Stimulated activated CD4-positive, alpha-beta T cell treated with anti-CD3 and anti-CD28 coated beads, TNF-alpha, amount 100 ng/mL, for 4 hours (primary cell): Measurements from ENCODE around the gene SESTD1.
A peak's percentile ranks its signal among the peaks of the same experiment; 100 is the strongest.
"Not testable (repeated sequence)": the region's sequence is repeated elsewhere in the genome, so short reads cannot be mapped to it uniquely, and the experiment has no call there.

ENCODE experiments used
- DNase-seq, 3 experiments: peaks; one replicate each; pipeline ENCODE4 v3.0.0-alpha.2; 2020; ENCODE audit warnings: low read depth in 3 of 3

The SESTD1 gene

DNA sequence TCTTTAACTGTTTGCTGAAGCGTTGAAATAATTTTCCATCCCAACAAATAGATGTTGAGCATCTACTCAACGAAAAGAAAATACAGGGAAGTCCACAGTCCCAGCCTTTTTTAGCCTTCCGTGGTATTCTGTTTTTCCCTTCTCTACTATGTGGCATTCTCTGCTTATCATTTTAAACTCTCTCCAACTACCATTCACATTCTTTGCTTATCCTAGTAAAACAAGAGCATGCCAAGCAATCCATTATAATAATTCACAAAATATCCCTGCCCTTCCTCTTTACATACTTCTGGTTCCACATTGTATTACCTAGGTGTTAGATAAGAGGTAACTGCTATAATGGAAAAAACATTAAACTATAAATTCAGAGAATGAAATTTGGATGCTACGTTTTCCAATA lies 1.6 kb upstream of the SESTD1 start:
- DNase-seq: no peak

DNA sequence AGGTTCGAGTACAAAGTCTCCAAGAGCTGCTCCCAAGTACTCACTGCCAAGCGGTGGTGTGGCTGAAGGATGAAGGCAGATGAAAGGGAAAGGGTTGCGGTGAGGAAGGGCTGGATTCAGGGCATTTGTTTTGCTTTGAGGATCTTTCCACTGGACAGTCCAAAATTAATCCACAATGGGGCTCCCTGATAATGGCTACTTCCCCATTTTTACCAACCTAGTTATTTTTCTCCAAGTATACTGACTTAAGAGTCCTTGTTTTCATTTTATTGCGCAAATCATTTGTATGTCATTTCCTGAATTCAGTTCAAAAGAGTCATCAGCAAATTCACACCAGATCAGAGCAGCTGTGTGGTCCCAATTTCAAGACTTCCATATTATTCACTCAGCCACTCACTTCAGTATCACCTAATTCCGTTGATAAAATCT lies 464 bp upstream of the SESTD1 start:
- DNase-seq: no peak

DNA sequence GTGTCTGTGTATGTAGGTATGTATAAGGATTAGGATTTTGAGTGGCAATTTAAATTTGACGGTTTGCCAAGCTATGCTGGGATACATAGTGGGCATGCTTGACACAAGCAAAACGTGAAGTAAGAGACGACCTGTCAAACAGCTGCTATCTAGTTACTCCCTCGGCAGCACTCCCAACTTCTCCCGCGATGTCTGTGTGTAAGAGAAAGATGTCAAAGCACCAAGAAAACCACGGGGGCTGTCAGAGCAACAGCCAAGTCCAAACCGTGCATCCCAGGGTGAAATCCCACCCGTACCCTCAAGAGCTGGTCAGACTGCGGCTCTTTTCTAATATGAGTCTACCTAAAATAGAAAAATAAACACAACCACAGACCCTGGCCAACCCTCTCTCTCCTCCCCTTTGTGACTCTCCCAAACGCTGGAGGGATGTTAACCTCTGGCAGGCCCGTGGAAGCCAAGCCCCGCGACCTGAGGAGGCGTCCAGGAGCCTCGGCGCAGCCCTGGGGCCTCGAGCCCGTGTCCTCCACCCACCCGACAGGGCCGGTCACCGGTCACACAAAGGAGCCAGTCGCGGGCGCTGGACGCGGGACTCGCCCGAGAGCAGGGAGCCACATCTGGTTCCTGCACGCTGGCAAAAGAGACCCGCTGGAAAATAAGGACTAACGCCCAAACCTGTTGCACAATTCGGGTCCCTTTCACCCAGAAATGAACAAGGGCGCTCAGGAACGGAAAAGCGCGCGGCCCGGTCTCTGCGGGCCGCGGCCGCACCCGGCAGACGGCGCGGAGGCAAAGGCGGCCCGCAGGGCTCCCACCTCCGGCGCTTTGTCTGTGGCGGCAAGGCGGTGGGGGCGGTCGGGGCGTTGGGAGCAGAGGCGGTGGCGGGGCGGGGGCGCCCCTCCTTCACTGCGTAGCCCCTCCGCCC lies 925 bp downstream of the SESTD1 start:
- peak in 1 of 3 experiments; percentile 12 for DNase-seq

DNA sequence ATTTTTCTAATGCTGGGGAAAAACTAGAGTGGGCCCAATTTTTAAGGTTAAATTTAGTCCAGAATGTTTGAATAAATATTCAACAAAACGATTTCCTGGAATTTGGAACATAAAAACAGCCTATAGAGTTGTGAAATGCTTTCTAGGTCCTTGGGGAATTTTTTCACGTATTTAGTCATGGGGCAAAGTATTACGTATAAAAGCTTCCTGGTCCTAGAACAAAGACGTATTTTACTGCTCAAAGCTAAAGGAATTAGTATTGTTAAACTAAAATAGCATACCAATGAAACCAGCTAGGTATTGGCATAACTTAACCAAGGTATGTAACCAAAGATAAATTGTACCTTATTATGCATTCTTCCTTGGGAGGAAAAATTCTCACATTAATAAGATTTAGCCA lies 1.6 kb downstream of the SESTD1 start:
- no peak for DNase-seq

DNA sequence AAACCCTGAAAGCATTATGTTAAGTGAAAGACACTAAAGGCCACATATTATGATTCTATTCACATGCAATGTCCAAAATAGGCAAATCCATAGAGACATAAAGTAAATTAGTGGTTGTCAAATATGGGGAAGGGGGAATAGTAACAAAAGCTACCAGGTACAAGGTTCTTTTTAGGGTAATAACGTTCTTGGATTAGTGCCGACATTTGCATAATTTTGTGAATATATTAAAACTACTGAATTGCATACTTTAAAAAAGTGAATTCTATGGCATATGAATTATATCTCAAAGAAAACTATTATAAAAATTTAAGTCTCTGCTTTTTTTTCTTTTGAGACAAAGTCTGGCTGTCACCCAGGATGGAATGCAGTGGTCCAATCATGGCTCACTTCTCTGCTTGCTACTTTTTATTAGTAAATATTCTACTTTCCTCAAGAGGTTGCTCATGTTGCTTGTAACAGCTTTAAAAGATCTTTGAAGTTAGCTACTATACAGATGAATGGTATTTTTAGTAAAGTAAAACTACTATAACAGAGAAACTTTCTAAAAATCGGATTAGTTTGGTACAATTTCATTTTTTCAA lies 2.5 kb downstream of the SESTD1 start:
- no peak for DNase-seq

DNA sequence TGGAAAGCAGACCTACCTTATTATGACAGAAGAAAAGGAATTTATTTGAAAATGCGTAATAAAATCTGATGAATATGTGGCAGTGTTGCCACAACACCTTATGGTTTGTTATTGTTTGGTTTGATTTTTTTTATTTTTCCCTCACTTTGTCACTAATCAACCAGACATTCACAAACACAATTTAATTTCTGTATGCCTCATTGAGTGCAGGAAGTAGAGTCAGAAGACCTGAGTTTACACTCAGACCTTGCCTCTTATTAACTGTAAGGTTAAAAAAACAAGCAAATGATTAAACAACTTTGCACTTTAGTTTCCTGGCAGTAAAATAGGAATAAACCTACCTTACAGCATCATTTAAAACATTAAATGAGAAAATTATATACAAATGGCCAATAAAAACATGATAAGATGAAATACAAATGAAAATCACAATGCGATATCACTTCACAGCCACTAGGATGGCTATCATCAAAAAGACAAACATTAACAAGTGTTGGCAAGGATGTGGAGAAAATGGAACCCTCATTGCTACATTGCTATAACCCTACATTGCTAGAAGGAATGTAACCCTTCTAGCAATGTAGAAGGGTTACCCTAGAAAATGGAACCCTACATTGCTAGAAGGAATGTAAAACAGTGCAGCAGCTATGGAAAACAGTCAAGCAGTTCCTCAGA lies 3.3 kb downstream of the SESTD1 start:
- DNase-seq: no peak

DNA sequence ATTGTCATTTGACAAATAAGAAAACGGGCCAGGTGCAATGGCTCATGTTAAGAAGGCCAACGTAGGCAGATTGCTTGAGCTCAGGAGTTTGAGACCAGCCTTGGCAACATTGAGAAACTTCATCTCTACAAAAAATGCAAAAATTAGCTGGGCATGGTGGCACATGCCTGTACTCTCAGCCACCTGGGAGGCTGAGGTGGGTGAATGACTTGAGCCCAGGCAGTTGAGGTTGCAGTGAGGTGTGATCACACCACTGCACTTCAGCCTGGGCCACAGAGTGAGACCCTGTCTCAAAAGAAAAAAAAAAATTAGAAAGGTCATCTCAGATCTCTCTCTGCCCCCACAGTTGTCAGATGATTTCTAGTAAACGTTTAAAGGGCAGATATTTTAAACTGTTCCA lies 4.4 kb downstream of the SESTD1 start:
- DNase-seq: no peak

DNA sequence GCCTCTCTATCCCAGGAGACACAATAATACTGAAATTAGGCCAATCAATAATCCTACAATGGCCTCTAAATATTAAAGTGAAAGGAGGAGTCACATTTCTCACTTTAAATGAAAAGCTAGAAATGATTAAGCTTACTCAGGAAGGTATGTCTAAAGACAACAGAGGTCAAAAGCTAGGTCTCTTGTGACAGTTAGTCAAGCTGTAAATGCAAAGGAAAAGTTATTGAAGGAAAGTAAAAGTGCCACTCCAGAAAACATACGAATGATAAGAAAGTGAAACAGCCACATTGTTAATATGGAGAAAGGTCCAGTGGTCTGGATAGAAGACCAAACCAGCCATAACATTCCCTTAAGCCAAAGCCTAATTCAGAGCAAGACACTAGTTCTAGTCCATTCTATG lies 9.5 kb downstream of the SESTD1 start:
- no peak for DNase-seq

DNA sequence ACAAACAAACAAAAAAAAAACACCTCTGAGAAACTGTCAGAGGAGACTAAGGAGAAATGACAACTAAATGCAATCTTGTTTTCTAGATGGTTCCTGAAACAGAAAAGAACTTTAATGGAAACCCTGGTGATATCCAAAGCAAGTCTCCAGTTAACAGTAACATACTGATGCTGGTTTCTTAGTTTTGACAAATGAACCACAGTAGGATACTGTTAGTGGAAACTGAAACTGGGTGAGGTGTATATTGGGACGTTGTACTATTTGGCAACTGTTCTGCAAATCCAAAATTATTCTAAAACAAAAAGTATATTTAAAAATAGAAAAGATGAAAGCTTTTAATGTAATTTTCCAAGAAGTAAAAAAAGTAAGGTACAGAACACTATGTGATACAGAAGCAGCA lies 11.4 kb downstream of the SESTD1 start:
- no peak for DNase-seq

DNA sequence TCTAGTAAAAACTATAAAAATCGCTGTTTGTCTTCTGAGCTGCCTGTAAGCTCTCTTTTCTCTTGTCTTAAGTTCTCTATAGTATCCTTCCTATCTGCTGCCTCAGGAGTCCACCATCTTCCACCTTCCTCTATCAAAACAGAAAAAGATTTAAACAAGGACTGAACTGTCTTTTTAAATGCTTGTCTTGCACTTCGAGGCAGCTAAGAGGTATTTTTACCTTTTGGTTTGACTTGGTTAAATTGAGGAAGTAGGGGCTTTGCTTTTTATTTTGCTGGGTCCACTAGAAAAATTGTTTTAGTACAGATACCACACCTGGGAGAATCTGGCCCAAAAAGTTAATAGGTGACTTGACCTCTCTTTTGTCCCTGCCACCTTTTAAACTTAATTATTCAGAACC lies 12.2 kb downstream of the SESTD1 start:
- DNase-seq: no peak

DNA sequence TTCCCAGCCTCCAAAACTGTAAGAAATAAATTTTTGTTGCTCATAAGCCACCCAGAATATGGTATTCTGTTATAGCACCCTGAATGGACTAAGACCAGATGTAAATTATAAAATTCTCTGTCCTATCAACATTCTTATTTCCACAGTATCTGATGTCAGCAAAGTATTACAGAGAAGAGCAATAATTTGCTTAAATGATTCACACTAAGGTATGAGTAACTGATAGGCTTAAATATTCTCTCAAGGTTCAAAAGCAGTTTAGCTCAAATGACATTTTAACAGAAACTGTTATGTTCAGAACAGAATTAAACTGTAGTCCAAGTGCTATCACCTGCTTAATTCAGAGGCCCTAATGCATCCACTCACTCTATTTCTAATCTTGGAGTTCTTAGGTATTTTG lies 12.8 kb downstream of the SESTD1 start:
- no peak for DNase-seq

DNA sequence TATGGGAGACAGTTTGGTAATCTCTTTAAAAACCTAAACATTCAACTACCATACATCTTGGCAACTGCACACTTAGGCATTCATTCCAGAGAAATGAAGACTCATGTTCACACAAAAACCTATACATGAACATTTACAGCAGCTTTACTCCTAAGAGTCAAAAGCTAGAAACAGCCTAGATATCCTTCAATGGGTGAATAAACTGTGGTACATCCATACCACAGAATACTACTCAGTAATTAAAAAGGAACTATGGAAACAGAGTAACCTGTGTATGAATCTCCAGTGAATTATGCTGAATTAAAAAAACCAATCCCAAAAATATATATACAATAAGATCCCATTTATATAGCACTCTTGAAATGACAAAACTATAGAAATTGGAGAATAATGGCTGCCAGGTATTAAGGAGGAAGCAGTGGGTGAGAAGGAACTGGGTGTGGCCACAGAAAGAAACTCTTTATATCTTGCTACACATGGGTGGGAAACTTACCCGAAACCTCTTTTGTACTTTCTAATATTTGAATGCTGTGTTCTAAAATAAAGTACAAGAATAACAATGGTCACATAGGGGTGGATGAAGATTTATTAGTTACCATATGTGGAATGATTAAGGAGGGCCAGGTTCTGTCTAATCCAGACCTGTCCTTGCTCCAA lies 13.7 kb downstream of the SESTD1 start:
- no peak for DNase-seq

DNA sequence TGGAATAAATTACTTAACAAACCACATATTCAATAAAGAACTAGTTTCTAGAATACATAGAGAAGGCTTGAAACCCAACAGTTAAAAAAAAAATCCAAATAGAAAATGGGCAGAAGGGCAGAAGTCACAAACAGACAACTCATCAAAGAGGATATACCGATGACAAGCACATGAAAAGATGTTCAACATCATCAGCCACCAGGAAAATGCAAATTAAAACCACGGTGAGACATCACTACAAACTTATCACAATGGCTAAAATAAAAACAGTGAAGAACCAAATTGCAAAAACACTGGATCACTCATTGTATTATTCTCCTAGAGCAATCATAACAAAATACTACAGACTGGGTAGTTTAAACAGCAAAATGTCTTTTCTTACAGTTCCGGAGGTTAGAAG lies 14.5 kb downstream of the SESTD1 start:
- no peak for DNase-seq

DNA sequence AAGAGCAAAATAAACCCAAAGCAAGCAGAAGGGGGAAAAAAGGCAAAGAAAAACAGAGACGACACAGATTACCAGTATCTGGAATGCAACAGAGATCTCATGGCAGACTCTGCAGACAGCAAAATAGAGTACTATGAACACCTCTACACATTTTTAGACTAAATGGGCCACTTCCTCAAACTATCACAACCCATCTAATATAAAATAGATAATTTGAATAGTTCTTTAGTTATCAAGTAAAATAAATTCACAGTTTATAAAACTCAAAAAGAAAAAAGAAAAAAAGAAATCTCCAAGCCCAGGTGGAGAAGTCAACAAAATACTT lies 16.6 kb downstream of the SESTD1 start:
- DNase-seq: no peak

DNA sequence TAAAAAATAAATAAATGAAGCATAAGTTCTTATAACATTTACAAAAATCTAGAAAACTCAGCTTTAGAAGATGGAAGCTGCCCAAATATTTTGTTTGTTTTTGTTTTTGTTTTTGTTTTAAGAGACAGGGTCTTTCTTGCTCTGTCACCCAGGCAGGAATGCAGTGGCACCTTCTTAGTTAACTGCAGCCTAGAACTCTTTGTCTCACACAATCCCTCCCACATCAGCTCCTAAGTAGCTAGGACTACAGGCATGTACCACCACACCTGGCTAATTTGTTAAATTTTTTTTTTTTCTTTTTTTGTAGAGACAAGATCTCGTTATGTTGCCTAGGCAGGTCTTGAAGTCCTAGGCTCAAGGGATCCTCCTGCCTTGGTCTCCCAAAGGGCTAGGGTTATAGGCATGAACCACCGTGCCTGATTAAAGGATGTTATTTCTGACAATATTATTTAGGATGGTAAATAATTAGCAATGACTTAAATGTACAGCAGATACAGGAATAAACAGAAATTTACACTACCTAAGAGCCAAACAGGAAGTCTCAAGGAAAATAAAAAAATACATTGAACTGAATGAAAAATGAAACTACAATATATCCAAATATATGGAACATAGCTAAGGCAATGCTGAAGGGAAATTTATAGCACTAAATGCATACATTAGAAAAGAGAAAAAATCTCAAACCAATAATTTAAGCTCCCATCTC lies 17.2 kb downstream of the SESTD1 start:
- DNase-seq: no peak

DNA sequence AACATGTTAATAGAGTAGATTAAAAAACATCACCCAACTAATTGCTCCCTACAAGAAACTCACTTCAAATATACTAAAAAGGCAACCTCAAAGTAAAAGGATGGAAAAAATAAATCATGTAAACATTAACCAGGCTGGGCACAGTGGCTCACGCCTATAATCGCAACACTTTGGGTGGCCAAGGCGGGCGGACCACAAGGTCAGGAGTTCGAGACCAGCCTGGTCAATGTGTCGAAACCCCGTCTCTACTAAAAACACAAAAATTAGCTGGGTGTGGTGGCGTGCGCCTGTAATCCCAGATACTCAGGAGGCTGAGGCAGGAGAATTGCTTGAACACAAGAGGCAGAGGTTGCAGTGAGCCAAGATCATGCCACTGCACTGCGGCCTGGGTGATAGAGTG lies 18.8 kb downstream of the SESTD1 start:
- not testable (repeated sequence) for DNase-seq

DNA sequence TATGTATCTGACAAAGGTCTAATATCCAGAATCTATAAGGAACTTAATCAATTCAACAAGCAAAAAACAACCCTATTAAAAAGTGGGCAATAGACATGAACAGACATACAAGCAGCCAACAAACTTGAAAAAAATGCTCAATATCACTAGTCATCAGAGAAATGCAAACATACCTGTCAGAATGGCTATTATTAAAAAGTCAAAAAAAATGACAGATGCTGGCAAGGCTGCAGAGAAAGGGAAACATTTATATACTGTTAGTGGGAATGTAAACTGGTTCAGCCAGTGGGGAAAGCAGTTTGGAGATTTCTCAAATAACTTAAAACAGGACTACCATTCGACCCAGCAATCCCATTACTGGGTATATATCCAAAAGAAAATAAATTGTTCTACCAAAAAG lies 21.6 kb downstream of the SESTD1 start:
- DNase-seq: no peak

DNA sequence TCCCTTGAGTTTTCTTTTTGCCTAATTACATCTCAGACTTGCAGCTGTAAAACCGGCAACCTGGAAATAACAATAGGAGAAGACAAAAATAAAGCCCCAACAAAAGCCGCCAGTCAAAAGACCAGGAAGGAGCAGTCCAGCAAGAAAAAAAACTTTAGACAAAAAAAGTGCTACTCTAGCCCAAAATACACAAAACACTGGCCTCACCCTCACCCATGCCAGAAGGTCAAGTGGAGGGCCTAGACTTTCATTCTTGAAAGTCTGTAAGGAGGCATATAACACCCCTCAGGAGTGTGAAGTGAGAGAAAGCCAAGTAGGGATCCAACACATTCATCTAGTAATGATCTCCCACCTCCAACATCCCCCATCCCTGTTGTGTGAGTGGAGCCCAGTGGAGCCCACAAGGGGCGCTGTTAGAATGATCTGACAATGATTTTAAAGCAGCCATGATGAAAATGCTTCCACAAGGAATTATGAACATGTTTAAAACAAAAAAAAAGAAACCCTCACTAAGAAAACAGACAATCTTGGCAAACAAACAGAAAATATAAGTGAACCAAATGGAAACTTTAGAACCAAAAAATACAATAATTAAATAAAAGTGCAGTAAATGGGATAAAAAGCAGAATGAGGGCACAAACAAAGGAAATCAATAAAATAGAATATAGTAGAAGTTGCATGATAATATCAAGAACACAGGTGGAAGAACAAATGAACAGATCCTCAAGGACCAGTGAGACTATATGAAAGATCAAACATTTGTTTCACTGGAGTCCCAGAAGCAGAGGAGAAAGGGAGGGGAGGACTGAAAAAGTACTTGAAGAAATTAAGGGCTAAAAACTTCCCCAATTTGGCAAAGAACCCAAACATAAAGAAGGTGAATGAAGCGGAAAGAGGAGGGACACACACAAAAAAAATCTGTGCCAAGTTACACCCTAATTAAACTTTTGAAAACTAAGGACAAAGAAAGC lies 23.9 kb downstream of the SESTD1 start:
- DNase-seq: no peak

DNA sequence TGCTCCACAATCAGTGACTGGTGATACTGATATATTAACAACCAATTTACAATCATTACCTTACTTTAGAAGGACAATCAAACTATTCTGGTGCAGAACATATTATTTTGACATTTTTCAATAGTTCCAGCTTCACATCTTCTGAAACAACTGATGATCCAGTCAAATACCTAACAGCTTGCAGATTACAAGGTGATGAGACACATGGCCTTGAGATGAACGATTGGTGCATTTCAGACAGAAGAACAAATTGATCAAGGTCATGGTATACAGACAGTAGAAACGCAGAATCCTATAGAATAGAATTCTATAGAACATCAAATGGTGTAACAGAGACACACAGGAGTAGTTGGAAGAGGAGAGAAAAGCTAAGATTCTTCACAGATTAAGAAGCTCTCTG lies 24.8 kb downstream of the SESTD1 start:
- no peak for DNase-seq

DNA sequence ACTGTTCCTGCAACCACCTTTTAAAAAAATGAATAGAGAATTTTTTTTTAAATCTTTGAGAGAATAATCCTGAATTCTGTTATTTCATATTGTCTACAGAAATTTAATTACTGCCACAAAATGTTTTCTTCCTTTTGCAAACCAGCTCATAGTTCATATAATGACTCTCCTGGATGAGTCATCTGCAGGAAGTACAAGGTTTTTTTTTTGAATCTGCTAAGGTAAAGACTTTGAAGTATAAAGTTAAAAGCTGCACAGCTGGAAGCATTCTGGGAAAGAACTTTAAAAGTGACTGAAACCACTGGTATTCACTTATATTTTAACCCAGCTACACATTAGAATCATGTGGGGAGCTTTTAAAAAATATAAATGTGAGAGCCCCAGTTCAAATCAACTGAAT lies 25.4 kb downstream of the SESTD1 start:
- DNase-seq: no peak

DNA sequence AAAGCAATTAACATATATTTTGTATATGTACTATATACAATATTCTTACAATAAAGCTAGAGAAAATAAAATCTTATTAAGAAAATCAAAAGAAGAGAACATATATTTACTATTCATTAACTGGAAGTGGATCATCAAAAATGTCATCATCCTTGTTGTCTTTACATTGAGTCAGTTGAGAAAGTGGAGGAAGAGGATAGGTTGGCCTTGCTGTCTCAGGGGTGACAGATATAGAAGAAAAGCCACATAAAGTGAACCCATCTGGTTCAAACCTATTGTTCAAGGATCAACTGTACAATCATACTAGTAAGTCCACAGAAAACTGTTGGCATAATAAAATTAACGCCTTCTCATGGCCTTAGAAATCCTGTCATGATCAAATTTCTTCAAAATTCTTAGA lies 26.6 kb downstream of the SESTD1 start:
- no peak for DNase-seq
